ENCODE data around the gene TMEM203.

The TMEM203 gene

GRCh38 chr9:137169896-137170358 is 35.5 kb downstream of the TMEM203 start, which contains the start of gene LRRC26:
LRRC26 (minus strand) TSS chr9:137170051; CDS start chr9:137169943, 108 bp downstream.
- Histone ChIP-seq H3K4me3 (ENCODE audit: low read depth, low read length) (no peak within 1 kb of the TSS), H3K27me3 (ENCODE audit: control insufficient read depth, insufficient read depth, low read length) (peaks cover 12% of the 10 kb centered on the region), H2AFZ (no peak within 1 kb of the TSS)

GRCh38 chr9:137168904-137169856 is 36.3 kb downstream of the TMEM203 start:
- Histone ChIP-seq H3K27me3 (ENCODE audit: control insufficient read depth, insufficient read depth, low read length) (peaks cover 13% of the 10 kb centered on the region), H3K4me2 (ENCODE audit: low read length) (peak overlapping the region; percentile 69), H3K27ac (no peak overlapping the region), H3K4me1 (no peaks in the 10 kb centered on the region), H3K79me2 (no peaks in the 10 kb centered on the region), H3K4me3 (ENCODE audit: low read depth, low read length) (no peak overlapping the region), H3K9me3 (ENCODE audit: control insufficient read depth, low read length) (no peaks in the 10 kb centered on the region), H3K9ac (no peak overlapping the region), H2AFZ (no peak overlapping the region), H3K36me3 (ENCODE audit: control insufficient read depth, insufficient read depth, low read length) (no peaks in the 10 kb centered on the region)
- no peak for TF ChIP-seq CTCF (IDR thresholded peaks at IDR 0.05)

More at GRCh38 chr9:137169896-137170358, 35.5 kb downstream of the TMEM203 start, which contains the start of gene LRRC26:
- no peak for TF ChIP-seq CTCF (IDR thresholded peaks at IDR 0.05)
- no peak within 1 kb of the TSS for H3K9ac ChIP-seq
- H3K4me2 ChIP-seq (ENCODE audit: low read length) = peak within 1 kb of the TSS; percentile 69
- no peak within 1 kb of the TSS for H3K27ac ChIP-seq
- H3K79me2 ChIP-seq = no peaks in the 10 kb centered on the region
- no peaks in the 10 kb centered on the region for H3K4me1 ChIP-seq
- H3K9me3 ChIP-seq (ENCODE audit: control insufficient read depth, low read length) = no peaks in the 10 kb centered on the region
- H3K36me3 ChIP-seq (ENCODE audit: control insufficient read depth, insufficient read depth, low read length) = no peaks in the 10 kb centered on the region

GRCh38 chr9:137168573-137168903 is 36.9 kb downstream of the TMEM203 start:
- no peak for TF ChIP-seq CTCF (IDR thresholded peaks at IDR 0.05)
- H3K4me1 ChIP-seq = no peaks in the 10 kb centered on the region
- no peaks in the 10 kb centered on the region for H3K79me2 ChIP-seq
- no peak overlapping the region for H3K4me3 ChIP-seq (ENCODE audit: low read depth, low read length)
- no peaks in the 10 kb centered on the region for H3K9me3 ChIP-seq (ENCODE audit: control insufficient read depth, low read length)
- no peak overlapping the region for H3K27ac ChIP-seq
- peak overlapping the region; percentile 69 for H3K4me2 ChIP-seq (ENCODE audit: low read length)
- H3K9ac ChIP-seq = no peak overlapping the region
- no peak overlapping the region for H2AFZ ChIP-seq
- H3K27me3 ChIP-seq (ENCODE audit: control insufficient read depth, insufficient read depth, low read length) = peaks cover 16% of the 10 kb centered on the region
- H3K36me3 ChIP-seq (ENCODE audit: control insufficient read depth, insufficient read depth, low read length) = no peaks in the 10 kb centered on the region

- Histone ChIP-seq H3K27ac (no peak overlapping the region), H3K4me3 (ENCODE audit: low read depth, low read length) (no peak overlapping the region), H3K27me3 (ENCODE audit: control insufficient read depth, insufficient read depth, low read length) (peaks cover 16% of the 10 kb centered on the region), H3K4me2 (ENCODE audit: low read length) (no peak overlapping the region), H3K9me3 (ENCODE audit: control insufficient read depth, low read length) (no peaks in the 10 kb centered on the region), H3K36me3 (ENCODE audit: control insufficient read depth, insufficient read depth, low read length) (no peaks in the 10 kb centered on the region), H3K9ac (no peak overlapping the region), H3K4me1 (no peaks in the 10 kb centered on the region), H2AFZ (no peak overlapping the region), H3K79me2 (no peaks in the 10 kb centered on the region)
- TF ChIP-seq CTCF (IDR thresholded peaks at IDR 0.05) = no peak
Observed at GRCh38 chr9:137167747-137168572, 37.5 kb downstream of the TMEM203 start.
